GM19397 (cell line): Measurements from ENCODE around the gene MINDY1.

Experiments used
- ATAC-seq: cut with Tn5 transposase; IDR thresholded peaks from one replicate; pipeline ENCODE4 v1.9.1; 2021; ENCODE audit warnings: mild to moderate bottlenecking, moderate library complexity; ENCODE audit not compliant: unreplicated experiment

MINDY1 gene

DNA sequence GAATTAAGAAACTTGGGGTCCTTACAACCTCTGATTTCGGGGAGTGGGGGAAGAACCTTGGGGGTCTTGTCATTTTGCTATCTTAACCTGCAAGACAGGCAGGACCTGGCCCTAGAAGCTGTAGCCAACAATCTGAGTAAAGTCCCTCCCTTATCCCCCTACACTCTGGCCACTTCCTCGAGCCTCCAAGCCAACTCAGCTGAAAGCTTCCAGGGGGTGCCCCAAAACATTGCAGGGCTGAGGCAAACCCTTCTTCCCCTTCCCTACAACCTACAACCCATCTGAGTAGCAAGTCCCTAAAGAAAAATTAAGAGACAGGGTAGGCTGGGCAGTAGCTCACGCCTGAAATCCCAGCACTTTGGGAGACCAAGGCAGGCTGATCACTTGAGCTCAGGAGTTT, 37.1 kb downstream of the MINDY1 start:
- ATAC-seq = no peak

DNA sequence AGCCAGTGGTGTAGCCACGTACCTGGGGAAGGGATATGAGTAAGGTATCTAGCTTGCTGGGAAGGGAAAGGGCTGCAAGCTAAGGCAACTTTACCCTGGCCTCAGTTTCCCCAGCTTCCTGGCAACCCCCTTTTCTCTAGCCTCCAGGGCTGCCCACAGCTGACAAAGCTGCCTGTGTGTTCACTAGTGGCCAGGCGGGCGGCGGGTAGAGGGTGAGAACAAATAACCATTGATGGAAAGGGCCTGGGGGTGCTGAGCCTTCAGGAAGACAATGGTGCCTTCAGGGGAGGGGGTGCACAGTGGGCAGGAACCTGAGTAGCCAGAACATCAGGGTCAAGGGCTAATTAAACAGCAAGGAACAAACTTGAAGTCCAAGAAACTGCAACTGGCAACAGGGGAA, 38.2 kb downstream of the MINDY1 start:
- ATAC-seq = no peak

DNA sequence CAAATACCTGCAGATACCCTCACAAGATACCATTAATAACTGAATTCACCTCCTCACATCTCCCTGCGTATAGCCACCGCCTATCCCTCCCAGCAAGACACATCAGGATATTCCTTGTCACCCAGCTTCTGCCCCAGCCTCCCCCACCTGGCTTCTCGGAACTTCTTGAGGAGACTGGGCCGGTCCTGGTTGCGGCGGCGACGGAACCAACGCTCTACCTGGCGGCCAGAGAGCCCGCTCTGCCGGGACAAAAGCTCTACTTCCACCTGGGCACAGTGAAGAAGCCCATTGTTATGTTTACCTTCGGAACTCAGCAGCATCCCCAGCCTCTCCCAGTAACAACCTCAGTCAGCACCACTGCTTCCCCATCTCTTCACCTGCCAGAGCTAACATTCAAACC, 38.8 kb downstream of the MINDY1 start:
- no peak for ATAC-seq

GRCh38 chr1:150966011-150966410, 40.7 kb downstream of the MINDY1 start:
- ATAC-seq = no peak

- ATAC-seq = no peak
Measured at GRCh38 chr1:150965605-150966004, 41.1 kb downstream of the MINDY1 start.

- no peak for ATAC-seq
Measured at GRCh38 chr1:150964164-150964489, 42.6 kb downstream of the MINDY1 start.

DNA sequence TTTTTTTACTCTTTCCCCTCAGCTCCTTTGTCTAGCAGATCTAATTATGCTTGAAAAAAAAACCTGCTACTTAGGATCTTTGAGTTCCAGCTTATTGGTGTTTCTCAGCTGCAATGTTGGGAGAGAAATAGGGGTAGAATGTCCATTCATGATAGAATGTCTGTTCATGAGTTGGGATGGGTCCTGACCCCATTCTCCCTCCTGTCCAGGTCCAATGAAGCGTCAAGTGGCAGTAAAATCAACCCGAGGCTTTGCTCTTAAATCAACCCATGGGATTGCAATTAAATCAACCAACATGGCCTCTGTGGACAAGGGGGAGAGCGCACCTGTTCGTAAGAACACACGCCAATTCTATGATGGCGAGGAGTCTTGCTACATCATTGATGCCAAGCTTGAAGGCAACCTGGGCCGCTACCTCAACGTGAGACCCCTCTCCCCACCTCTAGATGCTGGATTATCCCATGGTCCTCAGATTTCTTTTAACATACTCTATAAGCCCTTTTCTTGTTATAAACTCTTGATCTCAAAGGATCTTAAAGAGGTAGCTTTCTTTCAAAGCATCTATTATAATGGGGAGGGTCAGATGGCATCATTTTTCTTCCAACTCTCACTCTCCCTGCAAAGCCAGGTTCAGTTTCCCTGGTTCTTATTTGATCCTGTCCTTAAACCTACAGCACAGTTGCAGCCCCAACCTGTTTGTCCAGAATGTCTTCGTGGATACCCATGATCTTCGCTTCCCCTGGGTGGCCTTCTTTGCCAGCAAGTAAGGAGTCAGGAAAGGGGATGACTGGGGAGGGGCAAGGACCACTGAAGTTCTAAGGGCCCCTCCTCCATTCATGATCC, 43.2 kb downstream of the MINDY1 start:
- ATAC-seq = no peak

- no peak for ATAC-seq
Measured at GRCh38 chr1:150961756-150962155, 44.9 kb downstream of the MINDY1 start.

DNA sequence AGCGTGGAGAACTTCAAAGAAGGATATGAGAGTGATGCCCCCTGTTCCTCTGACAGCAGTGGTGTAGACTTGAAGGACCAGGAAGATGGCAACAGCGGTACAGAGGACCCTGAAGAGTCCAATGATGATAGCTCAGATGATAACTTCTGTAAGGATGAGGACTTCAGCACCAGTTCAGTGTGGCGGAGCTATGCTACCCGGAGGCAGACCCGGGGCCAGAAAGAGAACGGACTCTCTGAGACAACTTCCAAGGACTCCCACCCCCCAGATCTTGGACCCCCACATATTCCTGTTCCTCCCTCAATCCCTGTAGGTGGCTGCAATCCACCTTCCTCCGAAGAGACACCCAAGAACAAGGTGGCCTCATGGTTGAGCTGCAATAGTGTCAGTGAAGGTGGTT, 46.1 kb downstream of the MINDY1 start:
- ATAC-seq = no peak

- ATAC-seq = no peak
Measured at GRCh38 chr1:150957666-150958065, 49.0 kb downstream of the MINDY1 start.

- ATAC-seq = no peak
Measured at GRCh38 chr1:150955280-150955679, 51.4 kb downstream of the MINDY1 start.

- no peak for ATAC-seq
Measured at GRCh38 chr1:150954708-150955107, 52.0 kb downstream of the MINDY1 start.
